ENCODE results near the gene CDK5R1.
A peak's percentile ranks its signal among the peaks of the same experiment; 100 is the strongest.
"Not testable (repeated sequence)": the region's sequence is repeated elsewhere in the genome, so short reads cannot be mapped to it uniquely, and the experiment has no call there.

CDK5R1 gene

GRCh38 chr17:32486701-32487472 is at the start of gene CDK5R1:
Gene CDK5R1, plus strand, starts transcription at chr17:32486993. Its CDS starts 628 bp downstream, at chr17:32487621.
- Histone ChIP-seq H3K27me3 (ENCODE audit: insufficient read depth, low read length) (peaks cover 4% of the 10 kb centered on the region; the same call in 1 of the 2 replicates), H3K27ac (ENCODE audit: low read length) (no peak within 1 kb of the TSS), H3K9me3 (ENCODE audit: insufficient read depth, low read depth, low read length) (no peaks in the 10 kb centered on the region), H3K9ac (ENCODE audit: low read depth, low read length) (peak within 1 kb of the TSS; percentile 79; the same call in 1 of the 2 replicates), H3K36me3 (ENCODE audit: insufficient read depth, low read depth, low read length) (peaks cover 38% of the 10 kb centered on the region), H3K4me1 (ENCODE audit: insufficient read depth, low read length) (peaks cover 14% of the 10 kb centered on the region), H3K4me3 (ENCODE audit: low read length) (peak within 1 kb of the TSS; percentile 88)

- peaks cover 13% of the 10 kb centered on the region for H3K27me3 ChIP-seq (ENCODE audit: insufficient read depth, low read length)
- H3K4me3 ChIP-seq (ENCODE audit: low read length), result no peak overlapping the region
- no peak overlapping the region for H3K27ac ChIP-seq (ENCODE audit: low read length)
- no peak overlapping the region for H3K9ac ChIP-seq (ENCODE audit: low read depth, low read length)
- peaks cover 2% of the 10 kb centered on the region; the same call in 1 of the 2 replicates for H3K36me3 ChIP-seq (ENCODE audit: insufficient read depth, low read depth, low read length)
- no peaks in the 10 kb centered on the region for H3K4me1 ChIP-seq (ENCODE audit: insufficient read depth, low read length)
- H3K9me3 ChIP-seq (ENCODE audit: insufficient read depth, low read depth, low read length), result no peaks in the 10 kb centered on the region
Measured at GRCh38 chr17:32440722-32441121, 46.1 kb upstream of the CDK5R1 start.

- Histone ChIP-seq H3K27me3 (ENCODE audit: insufficient read depth, low read length) (peaks cover 13% of the 10 kb centered on the region), H3K4me3 (ENCODE audit: low read length) (no peak overlapping the region), H3K9ac (ENCODE audit: low read depth, low read length) (no peak overlapping the region), H3K36me3 (ENCODE audit: insufficient read depth, low read depth, low read length) (peaks cover 10% of the 10 kb centered on the region), H3K9me3 (ENCODE audit: insufficient read depth, low read depth, low read length) (no peaks in the 10 kb centered on the region), H3K27ac (ENCODE audit: low read length) (no peak overlapping the region), H3K4me1 (ENCODE audit: insufficient read depth, low read length) (peaks cover 5% of the 10 kb centered on the region; the same call in 1 of the 2 replicates)
Measured at GRCh38 chr17:32441886-32442285, 44.9 kb upstream of the CDK5R1 start.

GRCh38 chr17:32443827-32444300 is 42.9 kb upstream of the CDK5R1 start:
- Histone ChIP-seq H3K27ac (ENCODE audit: low read length) (no peak overlapping the region), H3K4me1 (ENCODE audit: insufficient read depth, low read length) (peaks cover 5% of the 10 kb centered on the region; the same call in 1 of the 2 replicates), H3K36me3 (ENCODE audit: insufficient read depth, low read depth, low read length) (peaks cover 29% of the 10 kb centered on the region), H3K9me3 (ENCODE audit: insufficient read depth, low read depth, low read length) (no peaks in the 10 kb centered on the region), H3K27me3 (ENCODE audit: insufficient read depth, low read length) (peaks cover 13% of the 10 kb centered on the region), H3K9ac (ENCODE audit: low read depth, low read length) (no peak overlapping the region), H3K4me3 (ENCODE audit: low read length) (peak overlapping the region; percentile 65)

GRCh38 chr17:32444301-32445073 is 42.3 kb upstream of the CDK5R1 start, which contains the start of gene PSMD11:
Gene PSMD11, plus strand, starts transcription at chr17:32444510. Its CDS starts 14 bp downstream, at chr17:32444524.
- Histone ChIP-seq H3K9me3 (ENCODE audit: insufficient read depth, low read depth, low read length) (no peaks in the 10 kb centered on the region), H3K4me1 (ENCODE audit: insufficient read depth, low read length) (peaks cover 5% of the 10 kb centered on the region; the same call in 1 of the 2 replicates), H3K27ac (ENCODE audit: low read length) (peak within 1 kb of the TSS; percentile 66), H3K9ac (ENCODE audit: low read depth, low read length) (peak within 1 kb of the TSS; percentile 97), H3K36me3 (ENCODE audit: insufficient read depth, low read depth, low read length) (peaks cover 36% of the 10 kb centered on the region), H3K27me3 (ENCODE audit: insufficient read depth, low read length) (peaks cover 13% of the 10 kb centered on the region), H3K4me3 (ENCODE audit: low read length) (peak within 1 kb of the TSS; percentile 98)

GRCh38 chr17:32445074-32445415 is 41.7 kb upstream of the CDK5R1 start:
- Histone ChIP-seq H3K9ac (ENCODE audit: low read depth, low read length) (peak overlapping the region; percentile 97), H3K9me3 (ENCODE audit: insufficient read depth, low read depth, low read length) (no peaks in the 10 kb centered on the region), H3K27ac (ENCODE audit: low read length) (peak overlapping the region; percentile 66), H3K36me3 (ENCODE audit: insufficient read depth, low read depth, low read length) (peaks cover 41% of the 10 kb centered on the region), H3K4me3 (ENCODE audit: low read length) (peak overlapping the region; percentile 98), H3K4me1 (ENCODE audit: insufficient read depth, low read length) (peaks cover 5% of the 10 kb centered on the region; the same call in 1 of the 2 replicates), H3K27me3 (ENCODE audit: insufficient read depth, low read length) (peaks cover 13% of the 10 kb centered on the region)

- Histone ChIP-seq H3K36me3 (ENCODE audit: insufficient read depth, low read depth, low read length) (peaks cover 45% of the 10 kb centered on the region), H3K27me3 (ENCODE audit: insufficient read depth, low read length) (peaks cover 13% of the 10 kb centered on the region), H3K4me3 (ENCODE audit: low read length) (peak overlapping the region; percentile 98), H3K9me3 (ENCODE audit: insufficient read depth, low read depth, low read length) (no peaks in the 10 kb centered on the region), H3K4me1 (ENCODE audit: insufficient read depth, low read length) (peaks cover 5% of the 10 kb centered on the region; the same call in 1 of the 2 replicates), H3K9ac (ENCODE audit: low read depth, low read length) (peak overlapping the region; percentile 97; the same call in 1 of the 2 replicates), H3K27ac (ENCODE audit: low read length) (no peak overlapping the region)
Measured at GRCh38 chr17:32445497-32445896, 41.3 kb upstream of the CDK5R1 start.

- Histone ChIP-seq H3K9me3 (ENCODE audit: insufficient read depth, low read depth, low read length) (no peaks in the 10 kb centered on the region), H3K4me1 (ENCODE audit: insufficient read depth, low read length) (peaks cover 5% of the 10 kb centered on the region; the same call in 1 of the 2 replicates), H3K4me3 (ENCODE audit: low read length) (peak overlapping the region; percentile 98), H3K27me3 (ENCODE audit: insufficient read depth, low read length) (peaks cover 12% of the 10 kb centered on the region), H3K9ac (ENCODE audit: low read depth, low read length) (peak overlapping the region; percentile 97; the same call in 1 of the 2 replicates), H3K27ac (ENCODE audit: low read length) (no peak overlapping the region), H3K36me3 (ENCODE audit: insufficient read depth, low read depth, low read length) (peaks cover 50% of the 10 kb centered on the region)
Measured at GRCh38 chr17:32445971-32446370, 40.8 kb upstream of the CDK5R1 start.

GRCh38 chr17:32446949-32447348 is 39.8 kb upstream of the CDK5R1 start:
- Histone ChIP-seq H3K9ac (ENCODE audit: low read depth, low read length) (no peak overlapping the region), H3K27ac (ENCODE audit: low read length) (no peak overlapping the region), H3K4me3 (ENCODE audit: low read length) (no peak overlapping the region), H3K4me1 (ENCODE audit: insufficient read depth, low read length) (peaks cover 5% of the 10 kb centered on the region; the same call in 1 of the 2 replicates), H3K27me3 (ENCODE audit: insufficient read depth, low read length) (peaks cover 10% of the 10 kb centered on the region), H3K36me3 (ENCODE audit: insufficient read depth, low read depth, low read length) (peaks cover 60% of the 10 kb centered on the region), H3K9me3 (ENCODE audit: insufficient read depth, low read depth, low read length) (no peaks in the 10 kb centered on the region)

GRCh38 chr17:32449963-32450362 is 36.8 kb upstream of the CDK5R1 start:
- no peaks in the 10 kb centered on the region for H3K27me3 ChIP-seq (ENCODE audit: insufficient read depth, low read length)
- H3K9ac ChIP-seq (ENCODE audit: low read depth, low read length), result no peak overlapping the region
- no peaks in the 10 kb centered on the region for H3K9me3 ChIP-seq (ENCODE audit: insufficient read depth, low read depth, low read length)
- H3K4me1 ChIP-seq (ENCODE audit: insufficient read depth, low read length), result peaks cover 5% of the 10 kb centered on the region; the same call in 1 of the 2 replicates
- H3K27ac ChIP-seq (ENCODE audit: low read length), result no peak overlapping the region
- peaks cover 90% of the 10 kb centered on the region for H3K36me3 ChIP-seq (ENCODE audit: insufficient read depth, low read depth, low read length)
- no peak overlapping the region for H3K4me3 ChIP-seq (ENCODE audit: low read length)

- H3K9ac ChIP-seq (ENCODE audit: low read depth, low read length); H3K27me3 ChIP-seq (ENCODE audit: insufficient read depth, low read length); H3K27ac ChIP-seq (ENCODE audit: low read length); H3K4me1 ChIP-seq (ENCODE audit: insufficient read depth, low read length); H3K9me3 ChIP-seq (ENCODE audit: insufficient read depth, low read depth, low read length); H3K4me3 ChIP-seq (ENCODE audit: low read length): not testable (repeated sequence)
- peaks cover 94% of the 10 kb centered on the region for H3K36me3 ChIP-seq (ENCODE audit: insufficient read depth, low read depth, low read length)
Measured at GRCh38 chr17:32450379-32450778, 36.4 kb upstream of the CDK5R1 start.
